Neuron (in vitro differentiated cells): ENCODE measurements around the gene PRPF19.

Source experiments
- H2AFZ ChIP-seq: one replicate; pipeline ENCODE4 v1.6.1; 2013; ENCODE audit warnings: low read depth, mild to moderate bottlenecking, inconsistent platforms, low read length, moderate library complexity
- H3K27me3 ChIP-seq: one replicate; pipeline ENCODE4 v1.6.1; 2013; ENCODE audit warnings: low read length; ENCODE audit not compliant: insufficient read depth
- H3K36me3 ChIP-seq: one replicate; pipeline ENCODE4 v1.6.1; 2013; ENCODE audit warnings: low read length; ENCODE audit not compliant: insufficient read depth
- H3K4me1 ChIP-seq: one replicate; pipeline ENCODE4 v1.6.1; 2013; ENCODE audit warnings: low read length; ENCODE audit not compliant: insufficient read depth
- H3K4me3 ChIP-seq: 2 replicates; pipeline ENCODE4 v1.5.1; 2013; ENCODE audit warnings: mild to moderate bottlenecking, low read length, moderate library complexity
- H3K9me3 ChIP-seq: one replicate; pipeline ENCODE4 v1.6.1; 2013; ENCODE audit warnings: low read length

PRPF19 gene

DNA sequence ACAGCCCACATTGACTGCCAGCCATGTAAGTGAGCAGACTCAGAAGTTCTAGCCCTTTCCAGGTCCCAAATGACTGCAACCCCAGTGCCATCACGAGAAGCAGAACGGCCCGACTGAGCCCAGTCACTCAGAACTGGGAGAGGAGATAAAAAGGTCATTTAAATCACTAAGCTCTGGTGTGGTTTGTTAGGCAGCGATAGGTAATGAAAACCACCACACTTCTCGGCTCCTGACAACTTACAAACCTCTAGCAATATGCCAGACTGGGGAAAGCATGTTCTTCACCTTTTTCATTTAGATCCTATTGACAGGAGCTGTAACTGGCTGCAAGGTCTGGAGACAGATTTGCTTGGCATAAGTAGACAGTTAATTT, 38.9 kb upstream of the PRPF19 start:
- no peaks in the 10 kb centered on the region for H3K36me3 ChIP-seq
- no peak overlapping the region for H3K4me3 ChIP-seq
- H3K27me3 ChIP-seq, result no peaks in the 10 kb centered on the region
- no peaks in the 10 kb centered on the region for H3K9me3 ChIP-seq
- H2AFZ ChIP-seq, result no peak overlapping the region
- H3K4me1 ChIP-seq, result peaks cover 19% of the 10 kb centered on the region

- Histone ChIP-seq H3K9me3 (no peaks in the 10 kb centered on the region), H3K4me1 (peaks cover 19% of the 10 kb centered on the region), H2AFZ (no peak overlapping the region), H3K4me3 (no peak overlapping the region), H3K36me3 (no peaks in the 10 kb centered on the region), H3K27me3 (no peaks in the 10 kb centered on the region)
These were observed 38.3 kb upstream of the PRPF19 start for GRCh38 chr11:60944490-60945294.

DNA sequence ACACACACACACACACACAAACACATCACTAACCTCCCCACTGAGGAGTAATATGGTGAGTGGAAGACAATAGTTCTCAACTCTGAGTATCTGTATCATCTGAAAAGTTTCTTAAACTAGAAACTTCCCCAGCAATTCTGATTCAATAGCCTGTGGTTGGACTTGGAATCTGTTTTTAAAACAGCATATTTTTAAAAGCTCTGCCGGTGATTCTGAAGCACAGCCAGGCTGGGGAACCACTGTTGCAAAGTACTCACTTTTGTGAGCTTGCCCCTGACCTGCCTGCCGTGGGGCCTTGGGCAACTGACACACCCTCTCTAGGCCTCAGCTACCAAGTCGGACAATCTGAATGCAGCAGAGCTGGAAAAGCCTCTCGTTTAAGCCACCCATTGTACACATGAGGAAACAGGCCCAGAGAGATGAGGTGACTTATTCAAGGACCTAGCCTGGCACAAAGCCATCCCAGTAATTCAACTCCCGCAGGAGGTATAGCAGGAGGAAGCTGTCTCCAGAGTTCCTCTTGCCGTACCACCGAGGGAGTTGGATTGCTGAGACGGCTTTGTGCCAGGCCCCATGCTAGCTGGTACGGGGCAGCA, 36.7 kb upstream of the PRPF19 start:
- Histone ChIP-seq H2AFZ (no peak overlapping the region), H3K4me3 (no peak overlapping the region)

GRCh38 chr11:60942219-60942618, 35.8 kb upstream of the PRPF19 start:
- Histone ChIP-seq H3K9me3 (no peaks in the 10 kb centered on the region), H3K27me3 (no peaks in the 10 kb centered on the region), H3K36me3 (peaks cover 3% of the 10 kb centered on the region)

More for the DNA sequence above, 36.7 kb upstream of the PRPF19 start:
- peaks cover 21% of the 10 kb centered on the region for H3K4me1 ChIP-seq
- no peaks in the 10 kb centered on the region for H3K9me3 ChIP-seq
- no peaks in the 10 kb centered on the region for H3K27me3 ChIP-seq
- H3K36me3 ChIP-seq, result no peaks in the 10 kb centered on the region

GRCh38 chr11:60941371-60942119, 35.2 kb upstream of the PRPF19 start:
- H3K36me3 ChIP-seq, result peaks cover 7% of the 10 kb centered on the region
- H3K4me3 ChIP-seq, result no peak overlapping the region
- H2AFZ ChIP-seq, result no peak overlapping the region
- peaks cover 11% of the 10 kb centered on the region for H3K4me1 ChIP-seq
- no peaks in the 10 kb centered on the region for H3K9me3 ChIP-seq
- no peaks in the 10 kb centered on the region for H3K27me3 ChIP-seq

More at GRCh38 chr11:60942219-60942618, 35.8 kb upstream of the PRPF19 start:
- H3K4me1 ChIP-seq, result peaks cover 14% of the 10 kb centered on the region
- no peak overlapping the region for H2AFZ ChIP-seq
- no peak overlapping the region for H3K4me3 ChIP-seq

GRCh38 chr11:60939855-60940254, 33.5 kb upstream of the PRPF19 start:
- Histone ChIP-seq H3K4me3 (no peak overlapping the region), H3K4me1 (peaks cover 8% of the 10 kb centered on the region), H3K36me3 (peaks cover 17% of the 10 kb centered on the region), H3K27me3 (no peaks in the 10 kb centered on the region), H2AFZ (no peak overlapping the region), H3K9me3 (no peaks in the 10 kb centered on the region)

DNA sequence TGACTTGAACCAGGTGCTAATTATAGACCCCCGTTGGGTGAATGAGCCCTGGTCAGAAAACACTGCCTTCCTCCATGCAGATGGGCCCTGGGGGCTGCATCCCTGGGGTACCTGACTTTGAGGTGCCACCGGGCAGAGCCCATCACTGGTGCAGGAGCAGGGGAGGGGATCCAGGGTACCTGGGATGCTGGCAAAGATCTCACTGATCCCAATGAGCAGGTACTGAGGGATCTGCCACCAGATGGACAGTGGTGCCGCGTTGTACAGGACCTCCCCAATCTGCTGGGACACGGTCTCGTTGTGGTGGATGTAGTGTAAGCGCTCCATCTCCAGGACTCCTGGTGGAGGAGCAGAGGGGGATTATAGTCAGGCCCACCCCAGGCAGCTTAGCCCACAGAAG, 32.9 kb upstream of the PRPF19 start:
- Histone ChIP-seq H3K27me3 (no peaks in the 10 kb centered on the region), H3K4me3 (no peak overlapping the region), H3K4me1 (peaks cover 8% of the 10 kb centered on the region), H2AFZ (no peak overlapping the region), H3K9me3 (no peaks in the 10 kb centered on the region), H3K36me3 (peaks cover 17% of the 10 kb centered on the region)

DNA sequence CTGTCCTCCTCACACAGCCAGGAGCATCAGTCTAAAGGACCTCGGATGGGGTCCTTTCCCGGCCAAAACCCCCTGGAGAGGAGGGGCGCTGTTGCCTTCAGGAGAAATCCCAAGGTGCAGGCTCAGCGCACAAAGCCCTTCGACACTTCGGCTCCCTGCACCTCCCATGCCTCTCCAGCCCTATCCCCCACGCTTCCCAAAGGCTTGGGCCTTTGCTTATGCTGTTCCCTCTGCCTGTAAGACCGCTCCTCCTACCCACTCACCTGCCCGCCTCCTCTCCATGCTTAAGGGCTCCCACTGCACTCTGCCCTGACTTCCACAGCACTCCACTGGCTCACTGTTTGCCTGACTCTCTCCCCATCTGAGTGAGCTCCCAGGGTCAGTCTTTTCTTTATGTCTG, 32.1 kb upstream of the PRPF19 start:
- H3K4me3 ChIP-seq, result no peak overlapping the region
- H3K9me3 ChIP-seq, result no peaks in the 10 kb centered on the region
- H3K4me1 ChIP-seq, result peaks cover 8% of the 10 kb centered on the region
- no peaks in the 10 kb centered on the region for H3K27me3 ChIP-seq
- peaks cover 24% of the 10 kb centered on the region for H3K36me3 ChIP-seq
- H2AFZ ChIP-seq, result no peak overlapping the region

GRCh38 chr11:60937811-60938210, 31.4 kb upstream of the PRPF19 start:
- H3K36me3 ChIP-seq, result peaks cover 26% of the 10 kb centered on the region
- peaks cover 9% of the 10 kb centered on the region for H3K4me1 ChIP-seq
- H3K27me3 ChIP-seq, result no peaks in the 10 kb centered on the region
- H3K9me3 ChIP-seq, result no peaks in the 10 kb centered on the region
- no peak overlapping the region for H2AFZ ChIP-seq
- no peak overlapping the region for H3K4me3 ChIP-seq

DNA sequence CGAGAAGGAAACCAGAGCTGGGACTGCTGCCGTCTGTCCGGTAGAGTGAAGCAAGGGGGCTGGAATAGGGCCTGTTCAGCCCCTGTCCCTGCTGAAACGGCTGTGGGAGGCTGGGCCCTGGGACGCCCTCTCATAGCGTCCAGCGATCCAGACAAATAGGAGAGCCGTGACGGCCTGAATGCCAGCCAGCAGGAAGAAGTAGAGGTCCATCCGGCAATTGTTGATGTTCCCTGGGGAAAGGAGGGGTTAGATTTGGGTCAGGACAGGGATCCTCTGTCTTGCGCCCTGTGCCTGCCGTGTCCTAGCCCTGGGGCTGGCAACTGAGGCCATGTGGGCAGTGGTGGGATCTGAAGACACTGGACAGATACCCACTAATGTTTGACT, 30.8 kb upstream of the PRPF19 start:
- Histone ChIP-seq H3K4me3 (no peak overlapping the region), H3K9me3 (no peaks in the 10 kb centered on the region), H3K36me3 (peaks cover 33% of the 10 kb centered on the region), H3K4me1 (peaks cover 12% of the 10 kb centered on the region), H2AFZ (no peak overlapping the region), H3K27me3 (no peaks in the 10 kb centered on the region)

GRCh38 chr11:60936467-60937143, 30.2 kb upstream of the PRPF19 start:
- H3K9me3 ChIP-seq, result no peaks in the 10 kb centered on the region
- H3K27me3 ChIP-seq, result no peaks in the 10 kb centered on the region
- peaks cover 38% of the 10 kb centered on the region for H3K36me3 ChIP-seq
- H3K4me3 ChIP-seq, result no peak overlapping the region
- H2AFZ ChIP-seq, result no peak overlapping the region
- H3K4me1 ChIP-seq, result peaks cover 12% of the 10 kb centered on the region

GRCh38 chr11:60935676-60936442, 29.5 kb upstream of the PRPF19 start:
- Histone ChIP-seq H3K36me3 (peaks cover 46% of the 10 kb centered on the region), H2AFZ (no peak overlapping the region), H3K9me3 (no peaks in the 10 kb centered on the region), H3K27me3 (no peaks in the 10 kb centered on the region), H3K4me3 (no peak overlapping the region), H3K4me1 (peaks cover 12% of the 10 kb centered on the region)
